Measurements from ENCODE around the gene PSMD13.
A peak's percentile ranks its signal among the peaks of the same experiment; 100 is the strongest.

Gene PSMD13

GRCh38 chr11:287821-288477 lies 51.2 kb downstream of the PSMD13 start:
- Histone ChIP-seq H3K27ac (ENCODE audit: low read depth, low read length) (no peak overlapping the region), H3K9ac (ENCODE audit: low read depth, low read length) (peak overlapping the region; percentile 19; the same call in 1 of the 2 replicates), H3K36me3 (ENCODE audit: insufficient read depth, low read length) (peaks cover 11% of the 10 kb centered on the region; the same call in 1 of the 2 replicates), H3K4me3 (ENCODE audit: low read length) (peak overlapping the region; percentile 57), H3K9me3 (ENCODE audit: insufficient read depth, low read depth, low read length) (no peaks in the 10 kb centered on the region), H3K4me1 (ENCODE audit: insufficient read depth, low read length) (peaks cover 20% of the 10 kb centered on the region), H3K27me3 (ENCODE audit: insufficient read depth, low read length) (peaks cover 25% of the 10 kb centered on the region)
- WGBS = 41% methylated on average over 41 of the region's 41 CpGs

- WGBS = under 1% methylated on average over 93 of the region's 112 CpGs
These were observed 52.0 kb downstream of the PSMD13 start, which contains the start of gene PGGHG for GRCh38 chr11:288478-289397. PGGHG (plus strand) TSS chr11:289126; CDS start chr11:289817, 691 bp downstream.

GRCh38 chr11:289398-289711 lies 52.6 kb downstream of the PSMD13 start:
- Histone ChIP-seq H3K4me3 (ENCODE audit: low read length) (peak overlapping the region; percentile 44), H3K9me3 (ENCODE audit: insufficient read depth, low read depth, low read length) (no peaks in the 10 kb centered on the region), H3K36me3 (ENCODE audit: insufficient read depth, low read length) (peaks cover 23% of the 10 kb centered on the region), H3K27ac (ENCODE audit: low read depth, low read length) (no peak overlapping the region), H3K4me1 (ENCODE audit: insufficient read depth, low read length) (peaks cover 20% of the 10 kb centered on the region), H3K9ac (ENCODE audit: low read depth, low read length) (no peak overlapping the region; the same call in 1 of the 2 replicates), H3K27me3 (ENCODE audit: insufficient read depth, low read length) (peaks cover 23% of the 10 kb centered on the region)
- 51% methylated on average over 9 of the region's 14 CpGs for WGBS

More at GRCh38 chr11:288478-289397, 52.0 kb downstream of the PSMD13 start, which contains the start of gene PGGHG:
- Histone ChIP-seq H3K9me3 (ENCODE audit: insufficient read depth, low read depth, low read length) (no peaks in the 10 kb centered on the region), H3K27me3 (ENCODE audit: insufficient read depth, low read length) (peaks cover 23% of the 10 kb centered on the region), H3K36me3 (ENCODE audit: insufficient read depth, low read length) (peaks cover 16% of the 10 kb centered on the region; the same call in 1 of the 2 replicates), H3K27ac (ENCODE audit: low read depth, low read length) (no peak within 1 kb of the TSS), H3K4me1 (ENCODE audit: insufficient read depth, low read length) (peaks cover 20% of the 10 kb centered on the region), H3K4me3 (ENCODE audit: low read length) (peak within 1 kb of the TSS; percentile 57), H3K9ac (ENCODE audit: low read depth, low read length) (peak within 1 kb of the TSS; percentile 35; the same call in 1 of the 2 replicates)

- H3K9ac ChIP-seq (ENCODE audit: low read depth, low read length) = no peak overlapping the region; the same call in 1 of the 2 replicates
- H3K4me3 ChIP-seq (ENCODE audit: low read length) = peak overlapping the region; percentile 44
- H3K27ac ChIP-seq (ENCODE audit: low read depth, low read length) = no peak overlapping the region
- WGBS = 89% methylated on average over 48 of the region's 48 CpGs
- H3K4me1 ChIP-seq (ENCODE audit: insufficient read depth, low read length) = peaks cover 20% of the 10 kb centered on the region
- H3K27me3 ChIP-seq (ENCODE audit: insufficient read depth, low read length) = peaks cover 23% of the 10 kb centered on the region
- no peaks in the 10 kb centered on the region for H3K9me3 ChIP-seq (ENCODE audit: insufficient read depth, low read depth, low read length)
- H3K36me3 ChIP-seq (ENCODE audit: insufficient read depth, low read length) = peaks cover 28% of the 10 kb centered on the region
These were observed 53.2 kb downstream of the PSMD13 start for GRCh38 chr11:289712-290620.

DNA sequence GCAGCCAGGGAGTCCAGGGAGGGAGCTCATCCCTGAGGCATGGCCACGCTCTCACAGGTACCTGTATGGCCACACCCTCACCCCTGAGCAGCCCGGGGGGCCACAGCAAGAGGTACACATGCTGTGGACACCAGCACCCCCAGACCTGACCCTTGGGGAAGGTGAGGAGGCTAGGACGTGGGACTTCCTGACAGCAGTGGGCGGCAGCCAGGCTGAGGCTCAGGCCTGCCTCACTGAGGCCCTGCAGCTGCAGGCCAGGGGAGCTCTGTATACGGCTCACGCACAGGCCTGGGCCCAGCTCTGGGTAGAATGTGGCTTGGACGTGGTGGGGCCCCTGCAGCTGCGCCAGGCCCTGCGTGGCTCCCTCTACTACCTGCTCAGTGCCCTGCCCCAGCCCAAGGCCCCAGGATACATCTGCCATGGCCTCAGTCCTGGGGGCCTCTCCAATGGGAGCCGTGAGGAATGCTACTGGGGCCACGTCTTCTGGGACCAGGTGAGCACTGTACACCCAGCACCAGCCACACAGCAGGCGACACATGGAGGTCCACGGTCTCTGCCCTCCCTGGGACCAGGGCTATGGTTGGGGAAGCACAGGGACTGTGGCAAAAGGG lies 54.0 kb downstream of the PSMD13 start:
- H3K9ac ChIP-seq (ENCODE audit: low read depth, low read length) = peak overlapping the region; percentile 22; the same call in 1 of the 2 replicates

GRCh38 chr11:291281-292210 lies 54.8 kb downstream of the PSMD13 start:
- peak overlapping the region; percentile 40; the same call in 1 of the 2 replicates for H3K27ac ChIP-seq (ENCODE audit: low read depth, low read length)
- WGBS = 55% methylated on average over 44 of the region's 44 CpGs
- H3K4me3 ChIP-seq (ENCODE audit: low read length) = no peak overlapping the region
- no peaks in the 10 kb centered on the region for H3K9me3 ChIP-seq (ENCODE audit: insufficient read depth, low read depth, low read length)
- H3K27me3 ChIP-seq (ENCODE audit: insufficient read depth, low read length) = peaks cover 19% of the 10 kb centered on the region
- H3K4me1 ChIP-seq (ENCODE audit: insufficient read depth, low read length) = peaks cover 20% of the 10 kb centered on the region
- H3K9ac ChIP-seq (ENCODE audit: low read depth, low read length) = peak overlapping the region; percentile 7; the same call in 1 of the 2 replicates
- H3K36me3 ChIP-seq (ENCODE audit: insufficient read depth, low read length) = peaks cover 33% of the 10 kb centered on the region

More for the DNA sequence above, 54.0 kb downstream of the PSMD13 start:
- no peak overlapping the region for H3K27ac ChIP-seq (ENCODE audit: low read depth, low read length)
- 91% methylated on average over 13 of the region's 13 CpGs for whole genome bisulfite sequencing
- peaks cover 20% of the 10 kb centered on the region for H3K4me1 ChIP-seq (ENCODE audit: insufficient read depth, low read length)
- peaks cover 33% of the 10 kb centered on the region for H3K36me3 ChIP-seq (ENCODE audit: insufficient read depth, low read length)
- no peaks in the 10 kb centered on the region for H3K9me3 ChIP-seq (ENCODE audit: insufficient read depth, low read depth, low read length)
- H3K4me3 ChIP-seq (ENCODE audit: low read length) = no peak overlapping the region
- peaks cover 23% of the 10 kb centered on the region for H3K27me3 ChIP-seq (ENCODE audit: insufficient read depth, low read length)

- Histone ChIP-seq H3K27ac (ENCODE audit: low read depth, low read length) (no peak overlapping the region), H3K9me3 (ENCODE audit: insufficient read depth, low read depth, low read length) (no peaks in the 10 kb centered on the region), H3K4me3 (ENCODE audit: low read length) (no peak overlapping the region), H3K9ac (ENCODE audit: low read depth, low read length) (no peak overlapping the region), H3K27me3 (ENCODE audit: insufficient read depth, low read length) (peaks cover 12% of the 10 kb centered on the region), H3K36me3 (ENCODE audit: insufficient read depth, low read length) (peaks cover 33% of the 10 kb centered on the region), H3K4me1 (ENCODE audit: insufficient read depth, low read length) (peaks cover 20% of the 10 kb centered on the region)
- 93% methylated on average over 29 of the region's 29 CpGs for WGBS
These were observed 55.7 kb downstream of the PSMD13 start for GRCh38 chr11:292211-293121.

- peaks cover 3% of the 10 kb centered on the region for H3K27me3 ChIP-seq (ENCODE audit: insufficient read depth, low read length)
- no peak overlapping the region for H3K27ac ChIP-seq (ENCODE audit: low read depth, low read length)
- H3K4me1 ChIP-seq (ENCODE audit: insufficient read depth, low read length) = peaks cover 16% of the 10 kb centered on the region
- WGBS = 93% methylated on average over 16 of the region's 18 CpGs
- peaks cover 33% of the 10 kb centered on the region for H3K36me3 ChIP-seq (ENCODE audit: insufficient read depth, low read length)
- no peak overlapping the region for H3K4me3 ChIP-seq (ENCODE audit: low read length)
- H3K9ac ChIP-seq (ENCODE audit: low read depth, low read length) = no peak overlapping the region
- H3K9me3 ChIP-seq (ENCODE audit: insufficient read depth, low read depth, low read length) = no peaks in the 10 kb centered on the region
These were observed 56.6 kb downstream of the PSMD13 start for GRCh38 chr11:293271-293851.
